H9 (cell line): ENCODE results near the gene GRIA1. TPM values are rescaled to one million over a fixed set of nuclear protein-coding genes. Genes with fewer than 3 reads are reported as not detected.

Experiments
- DNase-seq: peaks from one replicate; pipeline ENCODE4 v3.0.0-alpha.2; 2017
- H2AFZ ChIP-seq: one replicate; pipeline ENCODE4 v1.6.1; 2013; ENCODE audit warnings: mild to moderate bottlenecking, low read length, control low read depth, moderate library complexity
- H2AK5ac ChIP-seq: 2 replicates; pipeline ENCODE4 v1.6.1; 2013; ENCODE audit warnings: low read length, control low read depth, mixed read lengths; ENCODE audit not compliant: insufficient read length
- H2BK120ac ChIP-seq: one replicate; pipeline ENCODE4 v1.6.1; 2013; ENCODE audit warnings: low read depth, mild to moderate bottlenecking, low read length, control low read depth, inconsistent platforms; ENCODE audit not compliant: poor library complexity, severe bottlenecking
- H2BK12ac ChIP-seq: 2 replicates; pipeline ENCODE4 v1.6.1; 2013; ENCODE audit warnings: low read length, control low read depth, mixed read lengths, low read depth; ENCODE audit not compliant: insufficient read length
- H2BK15ac ChIP-seq: 2 replicates; pipeline ENCODE4 v1.6.1; 2013; ENCODE audit warnings: low read depth, low read length, control low read depth
- H2BK20ac ChIP-seq: one replicate; pipeline ENCODE4 v1.6.1; 2013; ENCODE audit warnings: low read depth, mild to moderate bottlenecking, low read length, control low read depth, inconsistent platforms; ENCODE audit not compliant: poor library complexity, severe bottlenecking
- H2BK5ac ChIP-seq: 2 replicates; pipeline ENCODE4 v1.6.1; 2013; ENCODE audit warnings: low read length, control low read depth, mixed read lengths; ENCODE audit not compliant: insufficient read length
- H3K14ac ChIP-seq: 2 replicates; pipeline ENCODE4 v1.6.1; 2013; ENCODE audit warnings: low read length, control low read depth; ENCODE audit not compliant: insufficient read depth
- H3K18ac ChIP-seq: 2 replicates; pipeline ENCODE4 v1.6.1; 2013; ENCODE audit warnings: low read depth, mild to moderate bottlenecking, mixed read lengths, low read length, control low read depth; ENCODE audit not compliant: insufficient read length
- H3K23ac ChIP-seq: 2 replicates; pipeline ENCODE4 v1.6.1; 2013; ENCODE audit warnings: low read length, control low read depth, mixed read lengths, low read depth; ENCODE audit not compliant: insufficient read length
- H3K23me2 ChIP-seq: 2 replicates; pipeline ENCODE4 v1.6.1; 2013; ENCODE audit warnings: low read depth, mild to moderate bottlenecking, mixed read lengths, low read length, control low read depth; ENCODE audit not compliant: insufficient read length, poor library complexity, severe bottlenecking
- H3K27ac ChIP-seq: 2 replicates; pipeline ENCODE4 v1.5.1; 2013; ENCODE audit warnings: low read length, control low read depth, mixed read lengths, low read depth; ENCODE audit not compliant: insufficient read length
- H3K27me3 ChIP-seq: 2 replicates; pipeline ENCODE4 v1.6.1; 2013; ENCODE audit warnings: low read length, control low read depth, inconsistent platforms; ENCODE audit not compliant: insufficient read depth
- H3K4ac ChIP-seq: 2 replicates; pipeline ENCODE4 v1.6.1; 2013; ENCODE audit warnings: low read depth, mild to moderate bottlenecking, control low read depth, inconsistent platforms, low read length, moderate library complexity
- H3K4me1 ChIP-seq: 2 replicates; pipeline ENCODE4 v1.6.1; 2013; ENCODE audit warnings: low read length, control low read depth, inconsistent platforms; ENCODE audit not compliant: insufficient read depth
- H3K4me2 ChIP-seq: 2 replicates; pipeline ENCODE4 v1.6.1; 2013; ENCODE audit warnings: low read length, control low read depth, mixed read lengths; ENCODE audit not compliant: insufficient read length, insufficient read depth
- H3K56ac ChIP-seq: 2 replicates; pipeline ENCODE4 v1.6.1; 2013; ENCODE audit warnings: low read depth, mild to moderate bottlenecking, mixed read lengths, low read length, control low read depth; ENCODE audit not compliant: insufficient read length
- H3K79me1 ChIP-seq: 2 replicates; pipeline ENCODE4 v1.6.1; 2013; ENCODE audit warnings: low read depth, mild to moderate bottlenecking, moderate library complexity, low read length, control low read depth, inconsistent platforms; ENCODE audit not compliant: insufficient read depth, poor library complexity, severe bottlenecking
- H3K79me2 ChIP-seq: 2 replicates; pipeline ENCODE4 v1.6.1; 2013; ENCODE audit warnings: low read length, control low read depth, inconsistent platforms; ENCODE audit not compliant: insufficient read depth
- H3K9ac ChIP-seq: 2 replicates; pipeline ENCODE4 v1.6.1; 2013; ENCODE audit warnings: low read length, control low read depth, mixed read lengths; ENCODE audit not compliant: insufficient read length; ENCODE audit errors: extremely low read depth
- H3K9me3 ChIP-seq: one replicate; pipeline ENCODE4 v1.6.1; 2013; ENCODE audit warnings: low read depth, low read length, inconsistent platforms; ENCODE audit not compliant: control insufficient read depth
- H3T11ph ChIP-seq: one replicate; pipeline ENCODE4 v1.6.1; 2013; ENCODE audit warnings: mild to moderate bottlenecking, low read length, control low read depth, inconsistent platforms
- H4K20me1 ChIP-seq: one replicate; pipeline ENCODE4 v1.6.1; 2013; ENCODE audit not compliant: control insufficient read depth, insufficient read length, insufficient read depth
- H4K5ac ChIP-seq: 2 replicates; pipeline ENCODE4 v1.6.1; 2013; ENCODE audit warnings: low read depth, mild to moderate bottlenecking, mixed read lengths, low read length, control low read depth; ENCODE audit not compliant: insufficient read length
- H4K8ac ChIP-seq: replicated peaks from 2 replicates; pipeline ENCODE4 v1.6.1; 2013; ENCODE audit warnings: low read length, control low read depth, mixed read lengths, low read depth; ENCODE audit not compliant: insufficient read length
- H4K91ac ChIP-seq: 2 replicates; pipeline ENCODE4 v1.6.1; 2013; ENCODE audit warnings: low read depth, mild to moderate bottlenecking, moderate library complexity, mixed read lengths, low read length, control low read depth; ENCODE audit not compliant: insufficient read length
- H3K27ac Mint-ChIP-seq, 3 experiments: 2 replicates in 2 of 3; 3 replicates in 1 of 3; pipeline ENCODE4 v1.8.0; 2020 to 2021; ENCODE audit warnings: mixed read lengths in 3 of 3, mild to moderate bottlenecking in 1 of 3, moderate library complexity in 1 of 3
- H3K27me3 Mint-ChIP-seq: 2 replicates; pipeline ENCODE4 v1.8.0; 2021; ENCODE audit warnings: low read depth, mild to moderate bottlenecking, moderate library complexity, mixed read lengths
- H3K36me3 Mint-ChIP-seq, 3 experiments: 2 replicates in 2 of 3; 3 replicates in 1 of 3; pipeline ENCODE4 v1.8.0; 2020 to 2021; ENCODE audit warnings: low read depth in 3 of 3, mixed read lengths in 3 of 3; ENCODE audit not compliant: insufficient read depth in 1 of 3
- H3K4me1 Mint-ChIP-seq, 2 experiments: 2 replicates each; pipeline ENCODE4 v1.8.0; 2020; ENCODE audit warnings: mixed read lengths in 2 of 2
- H3K4me3 Mint-ChIP-seq, 2 experiments: 2 replicates in 1 of 2; 3 replicates in 1 of 2; pipeline ENCODE4 v1.8.0; 2020 to 2021; ENCODE audit warnings: mild to moderate bottlenecking in 2 of 2, mixed read lengths in 2 of 2, moderate library complexity in 1 of 2
- H3K9me3 Mint-ChIP-seq, 2 experiments: 2 replicates in 1 of 2; 3 replicates in 1 of 2; pipeline ENCODE4 v1.8.0; 2020; ENCODE audit warnings: mild to moderate bottlenecking in 2 of 2, mixed read lengths in 2 of 2, moderate library complexity in 1 of 2
- WGBS: extraction: QIAGEN DNeasy Blood & Tissue Kit; methylation state at CpG from one replicate; pipeline ENCODE4 v1.1.7; 2013; ENCODE audit warnings: missing lambda C conversion rate, low lambda C conversion rate, mixed read lengths; ENCODE audit not compliant: insufficient read length; ENCODE audit errors: extremely low coverage; 5-methylcytosine and 5-hydroxymethylcytosine counted together
- total RNA-seq: library from RNA; stranded (reverse); gene quantifications from 2 replicates; pipeline ENCODE4 v1.2.1, GENCODE V29; 2021
- TF ChIP-seq, protein P1 (sequence below): fragments of 200-600 bp; sonication (generic); conservative IDR thresholded peaks from 3 replicates; pipeline ENCODE4 v1.8.0; 2021; ENCODE audit warnings: antibody characterized with exemption, mild to moderate bottlenecking

GRIA1 gene
- total RNA-seq, 1 experiment from 2014 or later = 0.52 TPM

GRCh38 chr5:153671653-153672346 lies 181.3 kb downstream of the GRIA1 start:
- no peaks in the 10 kb centered on the region for H3K79me2 ChIP-seq
- H2BK15ac ChIP-seq = no peak overlapping the region
- no CpG with 5 or more reads among the region's 2 CpGs for WGBS
- H3K56ac ChIP-seq = no peak overlapping the region
- no peak overlapping the region for H3T11ph ChIP-seq
- H3K18ac ChIP-seq = no peak overlapping the region
- H3K9me3 ChIP-seq = no peaks in the 10 kb centered on the region
- H3K4ac ChIP-seq = no peak overlapping the region
- H3K27me3 Mint-ChIP-seq = peaks cover 4% of the 10 kb centered on the region
- H3K23me2 ChIP-seq = no peaks in the 10 kb centered on the region
- no peak overlapping the region for H3K27ac ChIP-seq
- no peaks in the 10 kb centered on the region for H3K79me1 ChIP-seq
- H2AFZ ChIP-seq = no peak overlapping the region
- H4K8ac ChIP-seq = no peak overlapping the region
- no peaks in the 10 kb centered on the region for H3K4me1 ChIP-seq
- no peak overlapping the region for H3K4me3 Mint-ChIP-seq
- H3K4me2 ChIP-seq = no peak overlapping the region
- DNase-seq = no peak
- no peak overlapping the region for H4K5ac ChIP-seq
- H2BK12ac ChIP-seq = no peak overlapping the region
- no peaks in the 10 kb centered on the region; a peak in 1 of 7 replicates for H3K36me3 Mint-ChIP-seq
- H2BK20ac ChIP-seq = no peak overlapping the region
- H4K20me1 ChIP-seq = no peaks in the 10 kb centered on the region
- H2BK5ac ChIP-seq = no peak overlapping the region
- H3K4me1 Mint-ChIP-seq = no peaks in the 10 kb centered on the region
- no peak overlapping the region for H3K27ac Mint-ChIP-seq
- H2BK120ac ChIP-seq = no peak overlapping the region
- no peak overlapping the region for H3K23ac ChIP-seq
- no peaks in the 10 kb centered on the region for H3K9me3 Mint-ChIP-seq
- no peak overlapping the region for H2AK5ac ChIP-seq
- TF ChIP-seq, protein P1, sequence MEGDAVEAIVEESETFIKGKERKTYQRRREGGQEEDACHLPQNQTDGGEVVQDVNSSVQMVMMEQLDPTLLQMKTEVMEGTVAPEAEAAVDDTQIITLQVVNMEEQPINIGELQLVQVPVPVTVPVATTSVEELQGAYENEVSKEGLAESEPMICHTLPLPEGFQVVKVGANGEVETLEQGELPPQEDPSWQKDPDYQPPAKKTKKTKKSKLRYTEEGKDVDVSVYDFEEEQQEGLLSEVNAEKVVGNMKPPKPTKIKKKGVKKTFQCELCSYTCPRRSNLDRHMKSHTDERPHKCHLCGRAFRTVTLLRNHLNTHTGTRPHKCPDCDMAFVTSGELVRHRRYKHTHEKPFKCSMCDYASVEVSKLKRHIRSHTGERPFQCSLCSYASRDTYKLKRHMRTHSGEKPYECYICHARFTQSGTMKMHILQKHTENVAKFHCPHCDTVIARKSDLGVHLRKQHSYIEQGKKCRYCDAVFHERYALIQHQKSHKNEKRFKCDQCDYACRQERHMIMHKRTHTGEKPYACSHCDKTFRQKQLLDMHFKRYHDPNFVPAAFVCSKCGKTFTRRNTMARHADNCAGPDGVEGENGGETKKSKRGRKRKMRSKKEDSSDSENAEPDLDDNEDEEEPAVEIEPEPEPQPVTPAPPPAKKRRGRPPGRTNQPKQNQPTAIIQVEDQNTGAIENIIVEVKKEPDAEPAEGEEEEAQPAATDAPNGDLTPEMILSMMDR = no peak
- no peak overlapping the region for H3K14ac ChIP-seq
- H3K27me3 ChIP-seq = no peaks in the 10 kb centered on the region
- H4K91ac ChIP-seq = no peak overlapping the region
- H3K9ac ChIP-seq = no peak overlapping the region
